ENCODE results near the gene ETS1.

ETS1 gene

DNA sequence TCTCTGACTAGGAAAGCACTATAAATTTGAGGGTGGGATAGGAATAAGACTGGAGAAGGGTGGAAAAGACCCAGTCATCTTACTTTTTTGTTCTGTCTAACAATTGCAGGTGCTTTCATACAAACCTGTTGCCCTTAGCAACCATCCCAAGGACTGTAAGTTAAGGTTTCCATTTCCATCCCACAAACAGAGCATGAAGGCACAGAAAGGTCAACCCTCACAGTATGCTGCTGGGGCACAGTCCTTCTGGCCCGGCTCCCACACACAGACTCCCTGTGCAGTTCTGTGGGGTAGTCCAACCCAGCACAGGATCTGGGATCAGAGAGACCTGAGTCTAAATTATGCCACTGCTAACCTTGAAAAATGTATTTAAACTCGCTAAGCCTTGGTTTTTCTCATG is 38.4 kb upstream of the ETS1 start:
- H3K4me3 ChIP-seq (ENCODE audit: low read depth, low read length): no peak overlapping the region
- H3K9ac ChIP-seq (ENCODE audit: low read depth, low read length): no peak overlapping the region
- H3K9me3 ChIP-seq (ENCODE audit: control insufficient read depth, insufficient read depth, low read length): no peaks in the 10 kb centered on the region
- H3K27ac ChIP-seq (ENCODE audit: low read depth, low read length): no peak overlapping the region
- H3K4me1 ChIP-seq (ENCODE audit: control insufficient read depth, insufficient read depth, low read length): peaks cover 22% of the 10 kb centered on the region
- peaks cover 7% of the 10 kb centered on the region; the same call in 1 of the 2 replicates for H3K27me3 ChIP-seq (ENCODE audit: control insufficient read depth, insufficient read depth, low read length)
- no peaks in the 10 kb centered on the region for H3K36me3 ChIP-seq (ENCODE audit: control insufficient read depth, insufficient read depth, low read length)

GRCh38 chr11:128625326-128625725 is 38.0 kb upstream of the ETS1 start:
- no peaks in the 10 kb centered on the region for H3K36me3 ChIP-seq (ENCODE audit: control insufficient read depth, insufficient read depth, low read length)
- no peak overlapping the region for H3K4me3 ChIP-seq (ENCODE audit: low read depth, low read length)
- H3K9me3 ChIP-seq (ENCODE audit: control insufficient read depth, insufficient read depth, low read length): no peaks in the 10 kb centered on the region
- H3K4me1 ChIP-seq (ENCODE audit: control insufficient read depth, insufficient read depth, low read length): peaks cover 22% of the 10 kb centered on the region
- no peak overlapping the region for H3K9ac ChIP-seq (ENCODE audit: low read depth, low read length)
- no peak overlapping the region for H3K27ac ChIP-seq (ENCODE audit: low read depth, low read length)
- H3K27me3 ChIP-seq (ENCODE audit: control insufficient read depth, insufficient read depth, low read length): peaks cover 7% of the 10 kb centered on the region; the same call in 1 of the 2 replicates

DNA sequence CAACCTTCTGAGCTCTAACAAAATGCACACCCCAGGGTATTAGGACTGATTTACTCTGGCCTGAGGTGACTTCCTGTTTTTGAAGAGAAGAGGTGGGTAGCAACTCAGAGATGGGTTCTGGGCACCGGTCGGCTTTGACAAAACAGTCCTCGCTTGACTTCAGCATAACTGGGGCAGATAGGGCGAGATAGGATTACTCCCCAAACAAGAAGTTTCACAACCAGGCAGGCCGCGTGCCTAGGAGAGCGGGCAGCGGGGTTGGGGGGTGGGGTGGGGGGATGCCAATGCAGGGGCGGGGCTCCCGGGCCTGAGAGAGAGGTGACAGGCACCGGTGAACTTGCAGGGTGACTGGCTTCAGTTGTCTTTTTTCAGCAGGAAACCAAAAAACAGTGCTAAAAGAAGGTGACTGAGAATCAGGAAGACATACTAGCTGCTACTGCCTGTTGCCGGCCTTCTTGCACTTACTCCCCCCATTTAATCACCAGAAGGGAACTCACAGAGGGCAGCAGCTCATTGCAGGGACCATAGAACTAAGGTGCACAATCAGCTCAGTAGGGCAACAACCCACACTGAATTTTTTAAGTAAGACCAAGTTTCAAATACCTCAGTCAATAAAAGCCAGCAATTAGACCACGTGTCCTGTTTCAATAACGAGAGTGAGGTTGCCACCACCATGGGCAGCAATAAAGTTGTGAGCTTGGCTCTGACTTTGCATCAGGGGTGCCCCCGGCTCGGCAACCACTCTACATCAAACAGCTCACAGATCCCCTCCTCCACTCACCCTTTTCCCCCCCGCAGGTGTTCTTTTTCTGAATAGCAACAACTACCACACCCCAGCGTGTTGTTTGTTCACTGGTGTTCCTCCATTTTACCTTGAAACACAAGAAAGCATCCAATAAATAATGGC is 37.2 kb upstream of the ETS1 start:
- peaks cover 22% of the 10 kb centered on the region for H3K4me1 ChIP-seq (ENCODE audit: control insufficient read depth, insufficient read depth, low read length)
- no peaks in the 10 kb centered on the region for H3K9me3 ChIP-seq (ENCODE audit: control insufficient read depth, insufficient read depth, low read length)

DNA sequence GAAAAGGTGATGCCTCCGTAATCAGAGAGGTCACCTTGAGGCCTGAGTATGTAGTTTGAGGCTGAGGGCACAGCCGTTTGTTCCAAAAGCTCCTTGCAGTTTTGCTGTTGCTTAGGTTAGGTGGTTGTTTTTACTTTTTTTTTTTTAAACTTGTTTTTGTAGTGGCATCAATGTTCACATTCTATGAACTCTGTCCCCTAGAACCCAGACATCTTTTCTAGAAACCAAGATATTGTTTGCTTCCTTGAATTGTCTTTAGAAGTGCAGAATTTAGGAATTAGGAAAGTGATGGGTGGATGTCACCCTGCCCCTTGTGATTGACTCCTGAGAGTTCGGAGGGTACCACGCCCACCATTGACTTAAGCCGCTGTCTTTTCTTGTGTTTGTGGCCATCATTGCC is 35.7 kb upstream of the ETS1 start:
- no peaks in the 10 kb centered on the region for H3K9me3 ChIP-seq (ENCODE audit: control insufficient read depth, insufficient read depth, low read length)
- peaks cover 4% of the 10 kb centered on the region; the same call in 1 of the 2 replicates for H3K27me3 ChIP-seq (ENCODE audit: control insufficient read depth, insufficient read depth, low read length)
- H3K9ac ChIP-seq (ENCODE audit: low read depth, low read length): no peak overlapping the region
- H3K4me3 ChIP-seq (ENCODE audit: low read depth, low read length): no peak overlapping the region
- no peak overlapping the region for H3K27ac ChIP-seq (ENCODE audit: low read depth, low read length)
- H3K4me1 ChIP-seq (ENCODE audit: control insufficient read depth, insufficient read depth, low read length): peaks cover 22% of the 10 kb centered on the region
- no peaks in the 10 kb centered on the region for H3K36me3 ChIP-seq (ENCODE audit: control insufficient read depth, insufficient read depth, low read length)

More for the DNA sequence above, 37.2 kb upstream of the ETS1 start:
- Histone ChIP-seq H3K36me3 (ENCODE audit: control insufficient read depth, insufficient read depth, low read length) (no peaks in the 10 kb centered on the region), H3K9ac (ENCODE audit: low read depth, low read length) (no peak overlapping the region), H3K27me3 (ENCODE audit: control insufficient read depth, insufficient read depth, low read length) (peaks cover 7% of the 10 kb centered on the region; the same call in 1 of the 2 replicates), H3K27ac (ENCODE audit: low read depth, low read length) (no peak overlapping the region), H3K4me3 (ENCODE audit: low read depth, low read length) (no peak overlapping the region)

DNA sequence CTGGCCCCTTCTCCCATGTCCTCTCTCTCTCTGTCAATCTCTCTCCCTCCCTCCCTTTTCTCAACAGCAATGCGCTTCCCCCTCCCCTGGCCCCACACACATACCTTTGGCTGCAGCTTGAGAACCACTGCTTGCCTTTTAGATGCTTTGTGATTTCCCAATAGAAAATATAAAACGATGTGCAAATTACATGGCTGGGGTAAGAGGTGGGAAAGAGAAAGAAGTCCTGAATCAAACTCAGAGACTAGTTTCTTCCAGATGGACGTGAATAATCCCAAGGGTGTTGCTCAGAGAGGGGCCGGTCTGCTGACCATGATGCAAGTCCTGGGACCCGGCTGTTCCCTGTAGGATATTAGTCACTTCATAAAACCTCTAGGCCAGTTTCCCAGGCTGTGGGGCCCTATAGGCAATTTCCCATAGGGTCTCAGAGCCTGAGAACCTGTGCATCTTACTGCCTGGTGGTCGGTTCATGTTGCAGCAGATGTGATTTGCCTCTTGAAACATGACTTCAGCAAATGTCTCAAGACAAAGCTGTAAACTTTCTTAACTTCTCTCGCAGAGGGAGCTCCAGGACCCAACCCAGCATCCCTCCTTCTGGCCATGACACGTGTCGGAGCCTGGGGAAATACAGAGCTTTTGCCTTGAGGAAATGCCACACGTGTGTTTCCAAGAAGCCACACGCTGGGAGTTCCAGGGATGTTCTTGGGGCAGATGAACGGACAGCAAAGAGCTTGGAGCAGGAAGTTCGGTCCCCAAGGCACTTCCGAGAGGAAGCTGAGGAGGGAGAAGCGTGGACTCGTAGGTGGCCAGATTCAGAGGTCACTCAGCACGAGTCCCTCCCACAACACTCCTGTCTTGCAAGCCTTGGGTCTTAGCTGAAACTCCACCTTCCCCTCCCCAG is 34.5 kb upstream of the ETS1 start:
- Histone ChIP-seq H3K27ac (ENCODE audit: low read depth, low read length) (no peak overlapping the region), H3K9ac (ENCODE audit: low read depth, low read length) (no peak overlapping the region), H3K27me3 (ENCODE audit: control insufficient read depth, insufficient read depth, low read length) (peaks cover 4% of the 10 kb centered on the region; the same call in 1 of the 2 replicates), H3K36me3 (ENCODE audit: control insufficient read depth, insufficient read depth, low read length) (no peaks in the 10 kb centered on the region), H3K4me3 (ENCODE audit: low read depth, low read length) (no peak overlapping the region), H3K4me1 (ENCODE audit: control insufficient read depth, insufficient read depth, low read length) (peaks cover 22% of the 10 kb centered on the region), H3K9me3 (ENCODE audit: control insufficient read depth, insufficient read depth, low read length) (no peaks in the 10 kb centered on the region)

GRCh38 chr11:128620309-128621100 is 33.1 kb upstream of the ETS1 start:
- Histone ChIP-seq H3K36me3 (ENCODE audit: control insufficient read depth, insufficient read depth, low read length) (no peaks in the 10 kb centered on the region), H3K9me3 (ENCODE audit: control insufficient read depth, insufficient read depth, low read length) (no peaks in the 10 kb centered on the region), H3K27me3 (ENCODE audit: control insufficient read depth, insufficient read depth, low read length) (peaks cover 4% of the 10 kb centered on the region), H3K9ac (ENCODE audit: low read depth, low read length) (no peak overlapping the region), H3K27ac (ENCODE audit: low read depth, low read length) (no peak overlapping the region), H3K4me3 (ENCODE audit: low read depth, low read length) (no peak overlapping the region), H3K4me1 (ENCODE audit: control insufficient read depth, insufficient read depth, low read length) (peaks cover 19% of the 10 kb centered on the region)

DNA sequence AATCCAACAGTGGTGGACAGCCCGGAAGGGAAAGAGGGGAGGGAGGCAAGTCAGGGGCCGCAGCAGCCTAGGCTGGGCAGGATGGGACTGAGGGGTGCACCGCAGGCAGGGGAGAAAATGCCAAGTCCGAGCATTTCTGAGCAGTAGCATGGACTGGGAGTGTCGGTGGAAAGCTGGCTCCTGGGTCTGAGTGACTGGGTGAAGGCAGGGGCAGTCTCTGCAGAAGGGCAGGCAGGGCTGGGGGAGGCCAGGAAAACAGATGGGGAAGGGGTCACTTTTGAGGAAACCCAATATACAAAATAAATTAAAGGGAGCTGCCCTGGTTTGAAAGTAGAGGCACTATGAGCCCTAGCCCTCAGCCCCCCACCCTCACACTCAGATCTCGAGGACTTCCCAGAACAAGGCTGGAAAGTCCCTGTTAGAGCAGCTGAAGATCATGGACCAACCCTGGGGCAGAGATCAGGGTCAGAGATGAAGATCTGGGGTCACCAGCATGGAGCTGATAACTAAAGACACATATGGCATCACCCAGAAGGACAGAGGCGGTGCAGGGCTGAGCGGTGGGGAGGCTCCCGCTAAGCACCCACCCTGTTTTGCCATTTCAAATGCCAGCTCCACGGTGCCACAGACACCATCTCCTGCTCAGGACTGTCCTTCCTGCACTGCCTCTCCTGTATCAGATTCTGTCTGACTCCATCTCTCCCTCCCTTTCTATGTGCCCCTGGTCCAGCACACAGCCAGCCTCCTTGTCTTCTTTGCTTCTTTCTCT is 32.4 kb upstream of the ETS1 start:
- H3K9ac ChIP-seq (ENCODE audit: low read depth, low read length): no peak overlapping the region

GRCh38 chr11:128619007-128619406 is 31.6 kb upstream of the ETS1 start:
- H3K27ac ChIP-seq (ENCODE audit: low read depth, low read length): no peak overlapping the region
- H3K4me1 ChIP-seq (ENCODE audit: control insufficient read depth, insufficient read depth, low read length): peaks cover 5% of the 10 kb centered on the region; the same call in 1 of the 2 replicates
- no peak overlapping the region for H3K9ac ChIP-seq (ENCODE audit: low read depth, low read length)
- no peaks in the 10 kb centered on the region for H3K36me3 ChIP-seq (ENCODE audit: control insufficient read depth, insufficient read depth, low read length)
- H3K4me3 ChIP-seq (ENCODE audit: low read depth, low read length): no peak overlapping the region
- H3K9me3 ChIP-seq (ENCODE audit: control insufficient read depth, insufficient read depth, low read length): no peaks in the 10 kb centered on the region
- peaks cover 11% of the 10 kb centered on the region for H3K27me3 ChIP-seq (ENCODE audit: control insufficient read depth, insufficient read depth, low read length)

More for the DNA sequence above, 32.4 kb upstream of the ETS1 start:
- Histone ChIP-seq H3K4me1 (ENCODE audit: control insufficient read depth, insufficient read depth, low read length) (peaks cover 12% of the 10 kb centered on the region), H3K36me3 (ENCODE audit: control insufficient read depth, insufficient read depth, low read length) (no peaks in the 10 kb centered on the region), H3K4me3 (ENCODE audit: low read depth, low read length) (no peak overlapping the region), H3K27ac (ENCODE audit: low read depth, low read length) (no peak overlapping the region), H3K27me3 (ENCODE audit: control insufficient read depth, insufficient read depth, low read length) (peaks cover 11% of the 10 kb centered on the region), H3K9me3 (ENCODE audit: control insufficient read depth, insufficient read depth, low read length) (no peaks in the 10 kb centered on the region)

DNA sequence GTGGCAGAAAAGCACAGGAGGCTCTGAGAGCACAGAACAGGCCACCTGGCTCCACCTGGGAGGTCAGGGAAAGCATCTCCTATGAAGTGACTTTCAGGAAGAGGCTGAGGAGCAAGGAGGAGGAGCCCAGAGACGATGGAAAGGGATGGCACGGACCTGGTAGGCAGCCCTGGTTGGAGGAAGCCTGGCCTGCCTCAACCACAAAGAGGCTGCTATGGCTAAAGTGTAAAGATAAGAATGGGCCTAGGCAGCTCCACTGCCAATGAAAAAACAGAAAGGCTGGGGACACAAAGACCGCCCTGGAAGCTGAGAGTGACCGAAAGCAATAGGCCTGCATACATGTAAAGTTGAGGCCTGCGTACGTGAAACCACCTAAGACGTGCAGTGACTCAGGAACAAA is 31.2 kb upstream of the ETS1 start:
- Histone ChIP-seq H3K4me1 (ENCODE audit: control insufficient read depth, insufficient read depth, low read length) (peaks cover 4% of the 10 kb centered on the region; the same call in 1 of the 2 replicates), H3K9me3 (ENCODE audit: control insufficient read depth, insufficient read depth, low read length) (no peaks in the 10 kb centered on the region), H3K9ac (ENCODE audit: low read depth, low read length) (no peak overlapping the region), H3K27ac (ENCODE audit: low read depth, low read length) (no peak overlapping the region), H3K36me3 (ENCODE audit: control insufficient read depth, insufficient read depth, low read length) (no peaks in the 10 kb centered on the region), H3K27me3 (ENCODE audit: control insufficient read depth, insufficient read depth, low read length) (peaks cover 11% of the 10 kb centered on the region), H3K4me3 (ENCODE audit: low read depth, low read length) (no peak overlapping the region)

GRCh38 chr11:128616161-128616560 is 28.8 kb upstream of the ETS1 start:
- Histone ChIP-seq H3K36me3 (ENCODE audit: control insufficient read depth, insufficient read depth, low read length) (no peaks in the 10 kb centered on the region), H3K27me3 (ENCODE audit: control insufficient read depth, insufficient read depth, low read length) (peaks cover 12% of the 10 kb centered on the region), H3K27ac (ENCODE audit: low read depth, low read length) (no peak overlapping the region), H3K9ac (ENCODE audit: low read depth, low read length) (no peak overlapping the region), H3K4me3 (ENCODE audit: low read depth, low read length) (no peak overlapping the region), H3K4me1 (ENCODE audit: control insufficient read depth, insufficient read depth, low read length) (peaks cover 2% of the 10 kb centered on the region; the same call in 1 of the 2 replicates), H3K9me3 (ENCODE audit: control insufficient read depth, insufficient read depth, low read length) (no peaks in the 10 kb centered on the region)

Data from HUES48 (cell line).